Measurements from ENCODE around the gene MAST4.

DNA sequence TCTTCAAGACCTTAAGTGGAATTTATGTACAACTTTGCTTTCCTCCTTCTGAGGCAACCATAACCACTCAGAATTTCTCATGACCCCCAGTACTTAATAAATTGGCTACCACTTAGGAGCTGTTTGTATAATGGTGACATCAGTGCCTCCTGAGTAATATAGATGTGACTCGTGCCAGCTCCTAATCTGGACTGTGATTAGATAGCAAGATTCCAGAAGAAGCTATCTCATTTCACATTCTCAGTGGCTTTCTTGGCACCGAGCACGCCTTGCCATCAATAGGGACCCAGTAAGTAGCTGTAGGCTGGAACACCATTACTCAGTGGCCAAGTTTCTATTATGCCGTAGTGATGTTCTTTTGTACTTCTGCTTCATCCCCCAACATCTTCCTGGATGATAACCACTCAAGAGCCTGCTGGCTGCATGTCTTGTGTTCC is 371.7 kb downstream of the MAST4 start:
- TF ChIP-seq, protein P1, sequence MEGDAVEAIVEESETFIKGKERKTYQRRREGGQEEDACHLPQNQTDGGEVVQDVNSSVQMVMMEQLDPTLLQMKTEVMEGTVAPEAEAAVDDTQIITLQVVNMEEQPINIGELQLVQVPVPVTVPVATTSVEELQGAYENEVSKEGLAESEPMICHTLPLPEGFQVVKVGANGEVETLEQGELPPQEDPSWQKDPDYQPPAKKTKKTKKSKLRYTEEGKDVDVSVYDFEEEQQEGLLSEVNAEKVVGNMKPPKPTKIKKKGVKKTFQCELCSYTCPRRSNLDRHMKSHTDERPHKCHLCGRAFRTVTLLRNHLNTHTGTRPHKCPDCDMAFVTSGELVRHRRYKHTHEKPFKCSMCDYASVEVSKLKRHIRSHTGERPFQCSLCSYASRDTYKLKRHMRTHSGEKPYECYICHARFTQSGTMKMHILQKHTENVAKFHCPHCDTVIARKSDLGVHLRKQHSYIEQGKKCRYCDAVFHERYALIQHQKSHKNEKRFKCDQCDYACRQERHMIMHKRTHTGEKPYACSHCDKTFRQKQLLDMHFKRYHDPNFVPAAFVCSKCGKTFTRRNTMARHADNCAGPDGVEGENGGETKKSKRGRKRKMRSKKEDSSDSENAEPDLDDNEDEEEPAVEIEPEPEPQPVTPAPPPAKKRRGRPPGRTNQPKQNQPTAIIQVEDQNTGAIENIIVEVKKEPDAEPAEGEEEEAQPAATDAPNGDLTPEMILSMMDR (conservative IDR thresholded peaks at IDR 0.05; ENCODE audit: low read length), result no peak
- no peak for TF ChIP-seq EZH2phosphoT487 (IDR thresholded peaks at IDR 0.05; ENCODE audit: borderline replicate concordance, low read depth, low read length)
